Measurements from ENCODE around the gene TLR5. TPM values are rescaled to one million over a fixed set of nuclear protein-coding genes. Genes with fewer than 3 reads are reported as not detected.

TLR5 gene
- total RNA-seq, 4 donors from 2014 or later = 1.6 to 16.8 (median 5.7) TPM

DNA sequence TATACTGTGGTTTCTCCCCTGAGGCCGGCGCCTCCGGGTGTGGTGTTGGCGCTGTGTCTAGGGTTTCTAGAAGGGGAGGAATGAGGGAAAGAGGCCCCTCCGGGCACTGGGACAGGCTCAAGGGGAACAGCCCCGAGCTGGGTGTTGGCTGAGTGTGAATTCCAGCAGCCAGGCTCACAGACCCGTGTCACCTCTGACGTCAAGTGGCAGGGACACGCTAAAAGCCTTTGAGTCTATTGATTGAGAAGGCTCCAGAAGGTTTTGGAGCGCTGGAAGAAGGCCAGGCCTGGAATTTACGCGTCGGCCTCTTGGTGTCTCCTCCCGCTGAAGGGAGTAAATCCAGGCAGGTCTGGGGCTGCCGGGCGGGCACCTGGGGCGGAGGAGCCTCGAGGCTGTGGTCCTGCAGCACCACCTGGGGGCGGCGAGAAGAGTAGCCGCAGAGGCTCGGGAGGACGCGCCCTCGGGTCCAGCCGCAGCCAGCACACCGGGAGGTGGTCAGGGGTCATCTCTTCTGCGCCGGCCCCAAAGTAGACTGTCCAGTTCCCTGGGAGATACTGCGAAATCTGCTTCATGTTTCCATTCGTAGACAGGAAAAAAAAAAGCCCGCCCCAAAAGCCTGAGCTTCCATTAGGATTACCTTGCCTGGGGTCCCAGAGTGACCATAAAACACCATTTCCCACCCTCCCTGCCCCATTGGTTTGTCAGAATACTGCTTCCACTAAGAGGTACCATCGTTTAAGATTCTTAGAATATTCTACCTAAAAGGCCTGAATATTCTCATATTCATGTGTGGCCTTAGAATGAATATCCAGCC, 61.7 kb downstream of the TLR5 start:
- DNase-seq (ENCODE audit: low spot score in 2 of 2) = peak; percentile 78 to 97
- intact Hi-C loops (cut with DNase I; ENCODE audit: low total_unique reads) = loop anchor here (2.0 to 10.0 kb wide), 2 partner anchors 287 to 345 kb away; partner anchors contain the start of gene FAM177B
- 5 to 8% methylated on average over 26 to 30 of the region's 33 CpGs for WGBS, 2 donors
- no peak for TF ChIP-seq POLR2A (IDR thresholded peaks at IDR 0.05)
- TF ChIP-seq, protein P1, sequence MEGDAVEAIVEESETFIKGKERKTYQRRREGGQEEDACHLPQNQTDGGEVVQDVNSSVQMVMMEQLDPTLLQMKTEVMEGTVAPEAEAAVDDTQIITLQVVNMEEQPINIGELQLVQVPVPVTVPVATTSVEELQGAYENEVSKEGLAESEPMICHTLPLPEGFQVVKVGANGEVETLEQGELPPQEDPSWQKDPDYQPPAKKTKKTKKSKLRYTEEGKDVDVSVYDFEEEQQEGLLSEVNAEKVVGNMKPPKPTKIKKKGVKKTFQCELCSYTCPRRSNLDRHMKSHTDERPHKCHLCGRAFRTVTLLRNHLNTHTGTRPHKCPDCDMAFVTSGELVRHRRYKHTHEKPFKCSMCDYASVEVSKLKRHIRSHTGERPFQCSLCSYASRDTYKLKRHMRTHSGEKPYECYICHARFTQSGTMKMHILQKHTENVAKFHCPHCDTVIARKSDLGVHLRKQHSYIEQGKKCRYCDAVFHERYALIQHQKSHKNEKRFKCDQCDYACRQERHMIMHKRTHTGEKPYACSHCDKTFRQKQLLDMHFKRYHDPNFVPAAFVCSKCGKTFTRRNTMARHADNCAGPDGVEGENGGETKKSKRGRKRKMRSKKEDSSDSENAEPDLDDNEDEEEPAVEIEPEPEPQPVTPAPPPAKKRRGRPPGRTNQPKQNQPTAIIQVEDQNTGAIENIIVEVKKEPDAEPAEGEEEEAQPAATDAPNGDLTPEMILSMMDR (IDR thresholded peaks at IDR 0.05) = peak in 1 of 3 donors; percentile 98
- H3K4me3 ChIP-seq (ENCODE audit: low read depth, poor library complexity, severe bottlenecking) = no peak overlapping the region

DNA sequence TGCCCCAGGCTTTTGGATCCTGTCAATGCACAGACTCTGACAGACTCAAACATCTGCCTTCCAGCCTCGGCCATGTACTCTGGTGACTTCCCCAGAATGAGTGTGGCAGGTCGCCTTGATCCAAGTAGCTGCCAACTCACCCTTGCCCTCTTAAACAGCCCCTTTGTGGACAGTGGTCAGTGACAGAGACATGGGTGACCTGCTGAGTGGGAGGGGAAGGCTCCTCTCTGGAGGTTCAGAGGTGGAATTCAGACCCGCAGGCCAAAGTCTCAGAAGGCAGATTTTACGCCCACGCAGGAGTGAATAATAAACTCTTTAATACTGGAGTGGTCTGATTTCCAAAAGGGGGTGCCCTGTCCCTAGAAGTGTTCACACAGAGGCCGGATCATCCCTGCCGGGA, 63.5 kb downstream of the TLR5 start:
- TF ChIP-seq, protein P1 (IDR thresholded peaks at IDR 0.05) = no peak
- TF ChIP-seq POLR2A (IDR thresholded peaks at IDR 0.05) = no peak
- no peak overlapping the region for H3K4me3 ChIP-seq (ENCODE audit: low read depth, poor library complexity, severe bottlenecking)
- DNase-seq (ENCODE audit: low spot score in 2 of 2) = no peak
- intact Hi-C loops (cut with DNase I; ENCODE audit: low total_unique reads) = no loop called here
- 78 to 87% methylated on average over 7 of the region's 7 CpGs for WGBS, 2 donors

DNA sequence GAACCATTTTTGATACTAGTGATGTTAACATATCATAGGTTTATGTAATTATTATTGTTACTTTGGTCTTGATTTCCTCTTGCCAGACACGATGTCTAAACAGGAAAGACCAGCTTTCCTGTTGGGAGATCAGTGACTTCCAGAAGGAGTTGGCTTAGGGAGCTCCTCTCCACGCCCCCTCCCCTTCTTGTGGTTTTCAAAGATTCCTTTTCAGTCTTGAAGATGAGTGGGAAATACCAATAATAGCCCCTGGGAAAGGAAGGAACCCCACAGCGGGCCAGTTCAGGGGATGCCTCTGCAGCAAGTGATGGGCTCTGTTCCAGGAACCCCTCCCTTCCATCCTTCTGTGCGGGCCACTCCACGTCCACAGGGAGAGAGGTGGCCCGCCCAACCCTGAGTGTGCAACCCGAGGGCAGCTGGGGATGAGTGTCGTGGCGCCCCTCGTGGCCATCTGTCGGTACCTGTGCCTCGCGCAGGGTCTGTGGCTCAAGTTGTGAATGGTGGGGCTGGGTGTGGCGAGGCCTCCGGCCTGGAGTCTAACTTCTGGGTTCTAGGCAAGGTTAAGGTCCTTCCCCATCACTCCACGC, 65.7 kb downstream of the TLR5 start:
- DNase-seq (ENCODE audit: low spot score in 2 of 2) = no peak
- intact Hi-C loops (cut with DNase I; ENCODE audit: low total_unique reads) = no loop called here
- no peak for TF ChIP-seq POLR2A (IDR thresholded peaks at IDR 0.05)
- TF ChIP-seq, protein P1 (IDR thresholded peaks at IDR 0.05) = no peak
- no peak overlapping the region for H3K4me3 ChIP-seq (ENCODE audit: low read depth, poor library complexity, severe bottlenecking)
- 58 to 59% methylated on average over 15 to 16 of the region's 16 CpGs for WGBS, 2 donors

DNA sequence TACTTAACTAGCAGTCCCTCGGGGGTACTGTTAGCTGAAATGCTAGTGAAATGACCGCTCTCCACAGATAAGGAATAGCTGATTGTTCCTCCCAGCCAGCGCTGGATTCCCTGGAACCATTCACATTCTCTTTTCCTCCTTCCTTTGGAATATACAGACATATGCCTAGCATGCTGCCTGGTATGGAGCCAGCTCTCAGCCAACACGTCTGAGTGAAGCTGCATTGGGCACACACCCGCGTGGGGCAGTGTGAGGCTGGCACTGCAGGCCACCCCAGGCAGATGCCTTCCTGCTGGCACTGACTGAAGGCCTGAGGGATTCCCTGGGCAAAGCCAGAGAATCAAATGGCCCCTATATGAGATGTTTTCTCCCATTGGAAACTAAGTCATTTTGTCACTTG, 66.7 kb downstream of the TLR5 start:
- intact Hi-C loops (cut with DNase I; ENCODE audit: low total_unique reads) = no loop called here
- DNase-seq (ENCODE audit: low spot score in 2 of 2) = no peak
- TF ChIP-seq, protein P1 (IDR thresholded peaks at IDR 0.05) = no peak
- no peak for TF ChIP-seq POLR2A (IDR thresholded peaks at IDR 0.05)
- WGBS, 2 donors = 55 to 63% methylated on average over 6 of the region's 6 CpGs
- no peak overlapping the region for H3K4me3 ChIP-seq (ENCODE audit: low read depth, poor library complexity, severe bottlenecking)

DNA sequence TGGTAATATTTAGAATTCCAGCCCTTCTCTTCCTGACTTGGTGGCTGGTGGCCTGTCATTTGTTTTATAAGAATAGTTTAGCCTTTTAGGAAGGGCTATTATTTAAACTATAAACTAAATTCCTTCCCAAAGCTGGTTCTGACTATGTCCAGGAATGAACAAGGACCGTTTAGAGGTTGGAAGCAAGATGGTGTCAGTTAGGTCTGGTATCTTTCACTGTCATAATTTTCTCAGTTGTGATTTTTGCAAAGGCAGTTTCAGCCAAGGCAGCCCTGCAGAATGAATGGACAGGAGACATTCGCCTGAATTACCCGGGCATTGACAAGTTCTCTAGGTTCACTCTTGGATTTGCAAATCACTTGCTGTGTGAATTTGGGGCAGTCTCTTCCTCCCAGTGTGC, 67.2 kb downstream of the TLR5 start:
- WGBS, 2 donors = 89 to 90% methylated on average over 3 of the region's 3 CpGs
- no peak overlapping the region for H3K4me3 ChIP-seq (ENCODE audit: low read depth, poor library complexity, severe bottlenecking)
- TF ChIP-seq, protein P1 (IDR thresholded peaks at IDR 0.05) = no peak
- TF ChIP-seq POLR2A (IDR thresholded peaks at IDR 0.05) = no peak
- intact Hi-C loops (cut with DNase I; ENCODE audit: low total_unique reads) = no loop called here
- DNase-seq (ENCODE audit: low spot score in 2 of 2) = no peak
